DOHH2 (cell line): ENCODE data around the gene TSC22D1.

Source experiments
- CTCF ChIP-seq: fragments of 200-600 bp; sonication (generic); IDR thresholded peaks from one replicate; pipeline ENCODE4 v1.5.1; 2014; ENCODE audit warnings: antibody characterized with exemption, mild to moderate bottlenecking, low read depth, low read length; ENCODE audit not compliant: poor library complexity, severe bottlenecking
- EZH2phosphoT487 ChIP-seq: fragments of 200-600 bp; sonication (generic); IDR thresholded peaks from 2 replicates; pipeline ENCODE4 v1.6.1; 2017; ENCODE audit warnings: borderline replicate concordance, mild to moderate bottlenecking, antibody characterized with exemption, low read length, moderate library complexity, mixed read lengths

- no peak for TF ChIP-seq CTCF
- TF ChIP-seq EZH2phosphoT487: no peak
Measured at GRCh38 chr13:44555207-44555606, 20.9 kb downstream of the TSC22D1 start.
